KBM-7 (cell line): ENCODE results near the gene TPST2.

Experiments
- DNase-seq: peaks from one replicate; pipeline ENCODE4 v3.0.0-alpha.2; 2015
- in situ Hi-C: fragments of 300-500 bp; cut with MboI; formaldehyde crosslinking; loops from 2 replicates; pipeline ENCODE4 v1.14.3; 2020; ENCODE audit warnings: low sequenced_read_pairs, low pct_unique_long_range_greater_than_20kb, mixed read lengths

The TPST2 gene

GRCh38 chr22:26585104-26585790 lies 4.7 kb downstream of the TPST2 start:
- in situ Hi-C loops = no loop called here
- DNase-seq = no peak

DNA sequence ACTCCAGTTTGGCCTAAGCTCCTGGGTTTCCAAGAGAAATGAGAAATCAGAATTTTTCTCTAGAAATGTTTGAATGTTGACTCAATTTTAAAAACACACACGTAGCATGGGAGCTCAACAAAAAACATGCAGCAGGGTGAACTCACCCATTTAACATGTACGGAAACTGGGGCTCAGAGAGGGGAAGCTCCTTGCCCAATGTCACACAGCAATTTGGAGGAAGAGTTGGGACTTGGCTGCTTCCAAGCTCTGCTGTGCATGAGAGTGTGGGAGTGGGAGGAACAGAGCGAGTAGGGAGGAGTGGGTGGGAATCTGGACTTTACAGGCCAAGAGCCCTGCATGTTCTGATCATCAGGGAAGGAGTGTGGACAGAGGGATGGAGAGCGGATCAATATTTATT lies 5.9 kb downstream of the TPST2 start:
- no peak for DNase-seq
- in situ Hi-C loops = no loop called here

- DNase-seq = no peak
- in situ Hi-C loops = no loop called here
Observed at GRCh38 chr22:26581633-26582168, 8.2 kb downstream of the TPST2 start.

- in situ Hi-C loops = no loop called here
- DNase-seq = no peak
Observed at GRCh38 chr22:26581026-26581425, 8.9 kb downstream of the TPST2 start.

GRCh38 chr22:26580240-26580962 lies 9.5 kb downstream of the TPST2 start:
- in situ Hi-C loops = no loop called here
- no peak for DNase-seq

- in situ Hi-C loops = no loop called here
- peak; percentile 87 for DNase-seq
Observed at GRCh38 chr22:26579331-26579886, 10.5 kb downstream of the TPST2 start.

DNA sequence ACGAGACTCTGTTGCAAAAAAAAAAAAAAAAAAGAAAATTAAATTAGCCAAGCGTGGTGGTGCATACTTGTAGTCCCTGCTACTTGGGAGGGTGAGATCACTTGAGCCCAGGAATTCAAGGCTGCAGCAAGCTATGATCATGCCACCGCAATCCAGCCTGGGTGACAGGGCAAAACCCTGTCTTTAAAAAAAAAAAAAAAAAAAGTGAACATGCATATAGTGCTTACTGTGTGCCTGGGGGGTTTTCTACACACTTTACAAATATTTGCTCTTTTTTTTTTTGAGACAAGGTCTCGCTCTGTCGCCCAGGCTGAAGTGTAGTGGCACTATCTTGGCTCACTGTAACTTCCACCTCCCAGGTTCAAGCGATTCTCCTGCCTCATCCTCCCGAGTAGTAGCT lies 12.9 kb downstream of the TPST2 start:
- DNase-seq = no peak
- in situ Hi-C loops = no loop called here

GRCh38 chr22:26576026-26576680 lies 13.8 kb downstream of the TPST2 start:
- in situ Hi-C loops = no loop called here
- no peak for DNase-seq

DNA sequence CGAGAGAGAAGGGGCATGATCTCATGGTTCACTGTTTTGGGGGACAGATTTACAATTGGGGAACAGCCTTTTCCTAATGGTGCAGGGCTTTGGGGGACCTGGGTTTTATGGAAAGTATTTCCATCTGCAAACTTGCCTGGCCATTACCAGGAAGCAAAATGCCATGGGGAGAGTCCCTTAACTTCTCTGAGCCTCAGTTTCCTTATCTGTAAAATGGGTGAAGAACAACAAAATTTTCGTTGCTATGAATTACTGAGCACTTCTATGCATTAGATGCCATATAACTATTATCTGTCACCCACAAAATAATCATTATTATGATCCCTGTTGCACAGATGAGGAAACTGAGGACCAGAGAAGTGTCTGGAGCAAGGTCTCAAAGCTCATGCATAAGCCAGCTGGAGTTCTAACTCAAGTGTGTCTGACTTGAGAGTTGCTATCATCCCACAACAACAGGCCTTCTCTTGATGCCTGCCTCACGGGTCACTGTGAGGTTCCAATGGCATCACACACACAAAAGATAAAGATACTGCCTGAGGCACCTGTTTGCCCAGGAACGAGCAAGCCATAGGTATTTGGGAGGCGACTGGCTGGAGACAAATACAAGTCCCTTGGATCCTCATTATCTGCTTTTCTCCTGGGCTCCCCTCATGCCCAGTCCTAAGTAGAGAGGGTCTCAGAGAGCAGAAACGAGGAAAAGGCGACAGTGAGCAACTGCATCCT lies 15.8 kb downstream of the TPST2 start:
- in situ Hi-C loops = no loop called here
- DNase-seq = no peak

- in situ Hi-C loops = no loop called here
- DNase-seq = peak; percentile 95
Observed at GRCh38 chr22:26573026-26573662, 16.8 kb downstream of the TPST2 start.

- DNase-seq = no peak
- in situ Hi-C loops = no loop called here
Observed at GRCh38 chr22:26570864-26571525, 18.9 kb downstream of the TPST2 start.

DNA sequence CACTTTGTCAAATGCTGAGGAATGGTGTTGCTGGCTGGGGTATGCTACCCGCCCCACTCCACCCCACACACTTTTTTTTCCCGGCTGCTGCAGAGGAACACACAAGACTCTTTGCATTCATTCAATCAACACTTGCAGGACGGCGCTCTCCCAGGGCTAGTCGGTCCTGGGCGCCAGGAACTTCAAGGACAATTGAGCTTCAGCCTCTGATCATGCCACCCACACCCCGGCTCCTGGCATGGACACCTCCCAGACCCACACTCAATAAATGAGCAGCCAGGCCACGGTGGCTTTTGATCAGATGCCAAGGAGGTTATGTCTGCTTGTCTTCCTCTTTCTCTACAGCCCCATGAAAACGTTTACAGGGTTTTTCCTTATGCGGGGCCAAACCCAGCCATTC lies 19.8 kb downstream of the TPST2 start:
- in situ Hi-C loops = no loop called here
- DNase-seq = peak; percentile 72

- in situ Hi-C loops = no loop called here
- no peak for DNase-seq
Observed at GRCh38 chr22:26568207-26568706, 21.7 kb downstream of the TPST2 start.

GRCh38 chr22:26567610-26568009 lies 22.3 kb downstream of the TPST2 start:
- in situ Hi-C loops = no loop called here
- no peak for DNase-seq

DNA sequence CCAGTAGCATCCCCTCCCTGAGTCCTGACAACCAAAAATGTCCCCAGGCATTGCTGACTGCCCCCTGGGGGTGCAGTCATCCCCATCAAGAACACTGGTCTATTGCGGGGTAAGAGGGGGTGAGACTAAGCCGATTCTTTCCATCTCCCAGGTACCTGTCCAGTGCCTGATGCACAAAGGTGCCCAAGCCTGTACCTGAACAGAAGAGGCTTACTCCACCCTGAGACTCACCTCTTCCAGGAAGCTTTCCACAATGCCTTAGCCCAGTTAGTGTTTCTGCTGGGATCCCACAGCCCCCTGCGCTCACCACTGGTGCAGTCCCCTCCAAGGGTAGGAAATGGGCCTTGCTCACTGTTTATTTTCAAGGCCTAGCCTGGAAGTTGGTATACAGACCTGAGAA lies 22.9 kb downstream of the TPST2 start:
- DNase-seq = no peak
- in situ Hi-C loops = no loop called here

GRCh38 chr22:26565889-26566288 lies 24.0 kb downstream of the TPST2 start:
- in situ Hi-C loops = no loop called here
- DNase-seq = no peak

DNA sequence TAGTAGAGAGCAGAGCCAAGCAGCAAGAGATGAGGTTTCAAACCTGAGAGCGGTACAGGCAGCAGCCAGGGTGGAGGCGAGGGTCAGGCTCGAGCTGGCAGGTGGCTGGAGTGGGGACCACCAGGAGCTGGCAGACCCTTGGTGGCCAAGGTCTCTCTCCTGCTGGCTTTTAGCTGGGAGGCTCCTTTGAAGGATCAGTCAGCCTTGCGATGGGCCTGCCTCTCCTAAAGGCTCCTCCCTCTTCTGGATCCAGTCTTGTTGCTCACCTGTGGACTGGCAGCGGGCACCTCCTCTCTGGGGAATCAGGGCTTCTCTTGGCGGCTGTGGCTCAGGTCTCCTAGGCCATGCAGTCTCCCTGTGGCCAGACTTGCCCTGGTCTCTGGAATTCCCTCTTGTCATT lies 24.8 kb downstream of the TPST2 start:
- no peak for DNase-seq
- in situ Hi-C loops = no loop called here

DNA sequence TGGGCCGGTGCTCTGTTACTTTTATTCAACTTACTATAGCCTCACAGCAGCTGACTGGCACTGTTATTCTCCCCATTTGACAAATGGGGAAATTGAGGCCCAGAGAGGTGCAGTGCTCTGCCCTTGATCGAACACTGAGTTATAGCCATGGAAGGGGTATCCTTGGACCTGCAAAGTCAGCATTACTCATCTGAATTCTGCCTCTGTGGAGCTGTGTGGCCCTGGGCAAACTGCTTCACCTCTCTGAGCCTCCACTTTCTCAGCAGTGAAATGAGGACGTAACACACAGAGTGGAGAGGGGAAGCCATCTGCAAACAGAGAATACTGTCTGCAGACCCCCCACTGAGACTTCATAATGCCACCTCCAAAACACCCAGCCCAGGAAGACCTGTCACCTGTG lies 25.3 kb downstream of the TPST2 start:
- in situ Hi-C loops = no loop called here
- no peak for DNase-seq
